HFF-Myc (cell line): ENCODE data around the gene LRMDA.

Experiments
- DNase-seq: peaks from one replicate; pipeline ENCODE4 v3.0.0-alpha.2; 2011; ENCODE audit warnings: low read depth; ENCODE audit errors: extremely low read depth
- H3K4me3 ChIP-seq: replicated peaks from 2 replicates; pipeline ENCODE4 v1.5.1; 2011; ENCODE audit warnings: low read depth, mild to moderate bottlenecking, control low read depth, low read length
- CTCF ChIP-seq: IDR thresholded peaks from 2 replicates; pipeline ENCODE4 v1.5.1; 2012; ENCODE audit warnings: mild to moderate bottlenecking, low read depth, low read length, control low read depth; ENCODE audit errors: missing control alignments

The LRMDA gene

GRCh38 chr10:75868574-75868973, 437.1 kb downstream of the LRMDA start:
- no peak for TF ChIP-seq CTCF
- DNase-seq, result no peak
- no peak overlapping the region for H3K4me3 ChIP-seq

GRCh38 chr10:75870039-75870645, 438.7 kb downstream of the LRMDA start:
- no peak for DNase-seq
- H3K4me3 ChIP-seq, result no peak overlapping the region
- no peak for TF ChIP-seq CTCF

- TF ChIP-seq CTCF, result no peak
- no peak overlapping the region for H3K4me3 ChIP-seq
- DNase-seq, result no peak
Observed at GRCh38 chr10:75875740-75876139, 444.3 kb downstream of the LRMDA start.

GRCh38 chr10:75876710-75877109, 445.3 kb downstream of the LRMDA start:
- H3K4me3 ChIP-seq, result no peak overlapping the region
- TF ChIP-seq CTCF, result no peak
- no peak for DNase-seq

- H3K4me3 ChIP-seq, result no peak overlapping the region
- no peak for DNase-seq
- no peak for TF ChIP-seq CTCF
Observed at GRCh38 chr10:75877877-75878276, 446.5 kb downstream of the LRMDA start.

GRCh38 chr10:75878586-75878985, 447.2 kb downstream of the LRMDA start:
- no peak for DNase-seq
- no peak for TF ChIP-seq CTCF
- no peak overlapping the region for H3K4me3 ChIP-seq
